Neural crest cell (in vitro differentiated cells): ENCODE data around the gene ARMH1. TPM values are rescaled to one million over a fixed set of nuclear protein-coding genes. Genes with fewer than 3 reads are reported as not detected.

Experiments used
- DNase-seq: peaks from one replicate; pipeline ENCODE4 v3.0.0; 2021; ENCODE audit warnings: low read depth, mixed read lengths, low spot score
- H3K27ac Mint-ChIP-seq: one replicate; pipeline ENCODE4 v1.8.0; 2021; ENCODE audit warnings: mild to moderate bottlenecking, mixed read lengths; ENCODE audit not compliant: unreplicated experiment
- H3K27me3 Mint-ChIP-seq: 2 replicates; pipeline ENCODE4 v1.8.0; 2021; ENCODE audit warnings: low read depth, mild to moderate bottlenecking, mixed read lengths
- H3K36me3 Mint-ChIP-seq: 2 replicates; pipeline ENCODE4 v1.8.0; 2021; ENCODE audit warnings: low read depth, mild to moderate bottlenecking, mixed read lengths
- H3K4me1 Mint-ChIP-seq: 2 replicates; pipeline ENCODE4 v1.8.0; 2021; ENCODE audit warnings: mixed read lengths
- H3K4me3 Mint-ChIP-seq: one replicate; pipeline ENCODE4 v1.8.0; 2021; ENCODE audit warnings: mild to moderate bottlenecking, mixed read lengths
- H3K9me3 Mint-ChIP-seq: 2 replicates; pipeline ENCODE4 v1.8.0; 2021; ENCODE audit warnings: mixed read lengths
- CTCF ChIP-seq: fragments of 200-600 bp; sonication (generic); conservative IDR thresholded peaks from 2 replicates; pipeline ENCODE4 v1.5.0; 2021; ENCODE audit warnings: antibody characterized with exemption, mild to moderate bottlenecking
- total RNA-seq: library from RNA; stranded (reverse); gene quantifications from 2 replicates; pipeline ENCODE4 v1.2.1, GENCODE V29; 2021

The ARMH1 gene
- total RNA-seq, 1 donor from 2014 or later, result 5.6 TPM

- Mint-ChIP-seq H3K36me3 (peaks cover 7% of the 10 kb centered on the region), H3K4me1 (peaks cover 22% of the 10 kb centered on the region)
- no peak for TF ChIP-seq CTCF
These were observed 28.0 kb upstream of the ARMH1 start for GRCh38 chr1:44646261-44647110.

GRCh38 chr1:44647896-44648295 lies 26.6 kb upstream of the ARMH1 start:
- peaks cover 5% of the 10 kb centered on the region for H3K36me3 Mint-ChIP-seq
- H3K27ac Mint-ChIP-seq, result peak overlapping the region; percentile 85
- no peaks in the 10 kb centered on the region for H3K9me3 Mint-ChIP-seq
- no peaks in the 10 kb centered on the region for H3K27me3 Mint-ChIP-seq
- H3K4me3 Mint-ChIP-seq, result no peak overlapping the region
- DNase-seq, result no peak
- H3K4me1 Mint-ChIP-seq, result peaks cover 17% of the 10 kb centered on the region
- TF ChIP-seq CTCF, result no peak

More at GRCh38 chr1:44646261-44647110, 28.0 kb upstream of the ARMH1 start:
- no peaks in the 10 kb centered on the region for H3K9me3 Mint-ChIP-seq
- no peak for DNase-seq
- H3K4me3 Mint-ChIP-seq, result no peak overlapping the region
- H3K27ac Mint-ChIP-seq, result no peak overlapping the region
- no peaks in the 10 kb centered on the region for H3K27me3 Mint-ChIP-seq

GRCh38 chr1:44648529-44649250 lies 25.8 kb upstream of the ARMH1 start:
- Mint-ChIP-seq H3K9me3 (no peaks in the 10 kb centered on the region), H3K36me3 (peaks cover 5% of the 10 kb centered on the region), H3K4me1 (peaks cover 17% of the 10 kb centered on the region), H3K27ac (peak overlapping the region; percentile 87), H3K27me3 (no peaks in the 10 kb centered on the region), H3K4me3 (no peak overlapping the region)
- TF ChIP-seq CTCF, result no peak
- DNase-seq, result no peak

- no peak for TF ChIP-seq CTCF
- Mint-ChIP-seq H3K36me3 (peaks cover 5% of the 10 kb centered on the region), H3K27ac (no peak overlapping the region)
These were observed 24.7 kb upstream of the ARMH1 start for GRCh38 chr1:44649788-44650158.

GRCh38 chr1:44650159-44650831 lies 24.2 kb upstream of the ARMH1 start:
- no peaks in the 10 kb centered on the region for H3K27me3 Mint-ChIP-seq
- no peak for TF ChIP-seq CTCF
- no peaks in the 10 kb centered on the region for H3K9me3 Mint-ChIP-seq
- DNase-seq, result no peak
- H3K27ac Mint-ChIP-seq, result no peak overlapping the region
- peaks cover 5% of the 10 kb centered on the region for H3K36me3 Mint-ChIP-seq
- peaks cover 17% of the 10 kb centered on the region for H3K4me1 Mint-ChIP-seq
- H3K4me3 Mint-ChIP-seq, result no peak overlapping the region

More at GRCh38 chr1:44649788-44650158, 24.7 kb upstream of the ARMH1 start:
- H3K9me3 Mint-ChIP-seq, result no peaks in the 10 kb centered on the region
- no peak overlapping the region for H3K4me3 Mint-ChIP-seq
- H3K27me3 Mint-ChIP-seq, result no peaks in the 10 kb centered on the region
- peaks cover 17% of the 10 kb centered on the region for H3K4me1 Mint-ChIP-seq
- no peak for DNase-seq
